Dendritic cell treated with granulocyte-macrophage colony-stimulating factor and Interleukin-4, amounts not matched to agents 40 ng/mL and 50 ng/mL, for 4 days (primary cell): Measurements from ENCODE around the gene NCOA1.
"Not testable (repeated sequence)": the region's sequence is repeated elsewhere in the genome, so short reads cannot be mapped to it uniquely, and the experiment has no call there.

Source experiments
- H3K27ac Mint-ChIP-seq: one replicate; pipeline ENCODE4 v1.8.0; 2022; ENCODE audit warnings: mild to moderate bottlenecking, mixed read lengths
- H3K27me3 Mint-ChIP-seq: one replicate; pipeline ENCODE4 v1.8.0; 2022; ENCODE audit warnings: mild to moderate bottlenecking, mixed read lengths
- H3K36me3 Mint-ChIP-seq: one replicate; pipeline ENCODE4 v1.8.0; 2022; ENCODE audit warnings: low read depth, mixed read lengths
- H3K4me1 Mint-ChIP-seq: one replicate; pipeline ENCODE4 v1.8.0; 2022; ENCODE audit warnings: low read depth, mixed read lengths
- H3K4me3 Mint-ChIP-seq: one replicate; pipeline ENCODE4 v1.8.0; 2022; ENCODE audit warnings: mild to moderate bottlenecking, moderate library complexity, mixed read lengths
- H3K9me3 Mint-ChIP-seq: one replicate; pipeline ENCODE4 v1.8.0; 2022; ENCODE audit warnings: mixed read lengths
- intact Hi-C: fragments of 100-400 bp; cut with micrococcal nuclease; formaldehyde crosslinking; loops from one replicate; pipeline ENCODE4 v1.15.0; 2022

Gene NCOA1

GRCh38 chr2:24771764-24772586 is 280.9 kb downstream of the NCOA1 start:
- no peak overlapping the region for H3K4me3 Mint-ChIP-seq
- H3K27me3 Mint-ChIP-seq, result no peaks in the 10 kb centered on the region
- no peaks in the 10 kb centered on the region for H3K9me3 Mint-ChIP-seq
- intact Hi-C loops, result no loop called here
- H3K27ac Mint-ChIP-seq, result no peak overlapping the region
- no peaks in the 10 kb centered on the region for H3K4me1 Mint-ChIP-seq
- peaks cover 26% of the 10 kb centered on the region for H3K36me3 Mint-ChIP-seq

GRCh38 chr2:24774373-24774772 is 283.3 kb downstream of the NCOA1 start:
- H3K27me3 Mint-ChIP-seq, result no peaks in the 10 kb centered on the region
- H3K4me1 Mint-ChIP-seq, result no peaks in the 10 kb centered on the region
- no peak overlapping the region for H3K4me3 Mint-ChIP-seq
- no peak overlapping the region for H3K27ac Mint-ChIP-seq
- H3K36me3 Mint-ChIP-seq, result peaks cover 9% of the 10 kb centered on the region
- H3K9me3 Mint-ChIP-seq, result no peaks in the 10 kb centered on the region
- intact Hi-C loops, result no loop called here

GRCh38 chr2:24779116-24779515 is 288.1 kb downstream of the NCOA1 start:
- Mint-ChIP-seq H3K27ac (no peak overlapping the region), H3K4me1 (no peaks in the 10 kb centered on the region), H3K4me3 (no peak overlapping the region), H3K9me3 (no peaks in the 10 kb centered on the region), H3K27me3 (no peaks in the 10 kb centered on the region), H3K36me3 (no peaks in the 10 kb centered on the region)
- intact Hi-C loops, result no loop called here

GRCh38 chr2:24783641-24784040 is 292.6 kb downstream of the NCOA1 start:
- Mint-ChIP-seq H3K36me3 (peaks cover under 1% of the 10 kb centered on the region), H3K27me3 (no peaks in the 10 kb centered on the region), H3K27ac (no peak overlapping the region), H3K4me1 (peaks cover 19% of the 10 kb centered on the region), H3K9me3 (no peaks in the 10 kb centered on the region), H3K4me3 (no peak overlapping the region)
- intact Hi-C loops, result no loop called here

- intact Hi-C loops, result no loop called here
- no peaks in the 10 kb centered on the region for H3K9me3 Mint-ChIP-seq
- H3K36me3 Mint-ChIP-seq, result peaks cover 19% of the 10 kb centered on the region
- peaks cover 19% of the 10 kb centered on the region for H3K4me1 Mint-ChIP-seq
- no peaks in the 10 kb centered on the region for H3K27me3 Mint-ChIP-seq
- H3K4me3 Mint-ChIP-seq, result no peak overlapping the region
- H3K27ac Mint-ChIP-seq, result peak overlapping the region; percentile 88
These were observed 294.7 kb downstream of the NCOA1 start for GRCh38 chr2:24785671-24786321.

- Mint-ChIP-seq H3K4me3 (no peak overlapping the region), H3K36me3 (peaks cover 19% of the 10 kb centered on the region), H3K27me3 (no peaks in the 10 kb centered on the region), H3K9me3 (no peaks in the 10 kb centered on the region), H3K27ac (peak overlapping the region; percentile 2), H3K4me1 (peaks cover 24% of the 10 kb centered on the region)
- intact Hi-C loops, result no loop called here
These were observed 296.5 kb downstream of the NCOA1 start for GRCh38 chr2:24787532-24787931.

GRCh38 chr2:24788816-24789215 is 297.8 kb downstream of the NCOA1 start:
- intact Hi-C loops, result no loop called here

GRCh38 chr2:24791452-24791851 is 300.4 kb downstream of the NCOA1 start:
- no peaks in the 10 kb centered on the region for H3K9me3 Mint-ChIP-seq
- H3K36me3 Mint-ChIP-seq, result peaks cover 29% of the 10 kb centered on the region
- intact Hi-C loops, result no loop called here
- H3K4me1 Mint-ChIP-seq, result peaks cover 22% of the 10 kb centered on the region
- no peak overlapping the region for H3K4me3 Mint-ChIP-seq
- H3K27ac Mint-ChIP-seq, result no peak overlapping the region
- no peaks in the 10 kb centered on the region for H3K27me3 Mint-ChIP-seq

More at GRCh38 chr2:24788816-24789215, 297.8 kb downstream of the NCOA1 start:
- peaks cover 29% of the 10 kb centered on the region for H3K36me3 Mint-ChIP-seq
- H3K4me3 Mint-ChIP-seq, result no peak overlapping the region
- no peak overlapping the region for H3K27ac Mint-ChIP-seq
- H3K27me3 Mint-ChIP-seq, result no peaks in the 10 kb centered on the region
- peaks cover 29% of the 10 kb centered on the region for H3K4me1 Mint-ChIP-seq
- no peaks in the 10 kb centered on the region for H3K9me3 Mint-ChIP-seq

GRCh38 chr2:24792542-24792873 is 301.5 kb downstream of the NCOA1 start:
- Mint-ChIP-seq H3K27me3 (no peaks in the 10 kb centered on the region), H3K36me3 (peaks cover 36% of the 10 kb centered on the region), H3K4me3 (peak overlapping the region; percentile 93), H3K27ac (peak overlapping the region; percentile 100), H3K9me3 (no peaks in the 10 kb centered on the region), H3K4me1 (peaks cover 28% of the 10 kb centered on the region)
- intact Hi-C loops, result no loop called here

GRCh38 chr2:24792874-24793760 is 302.1 kb downstream of the NCOA1 start, which contains the start of the genes CENPO and PTRHD1:
TSS of gene CENPO (plus strand) at chr2:24793425. CDS start at chr2:24793920, 495 bp downstream.
TSS of gene PTRHD1 (minus strand) at chr2:24793391. CDS start at chr2:24793377, 14 bp downstream.
- Mint-ChIP-seq H3K36me3 (peaks cover 42% of the 10 kb centered on the region), H3K4me3 (peak within 1 kb of the TSS; percentile 93), H3K27me3 (no peaks in the 10 kb centered on the region), H3K4me1 (peaks cover 28% of the 10 kb centered on the region), H3K27ac (peak within 1 kb of the TSS; percentile 100), H3K9me3 (no peaks in the 10 kb centered on the region)
- intact Hi-C loops, result no loop called here

GRCh38 chr2:24793761-24794435 is 302.8 kb downstream of the NCOA1 start:
- H3K36me3 Mint-ChIP-seq, result peaks cover 44% of the 10 kb centered on the region
- intact Hi-C loops, result no loop called here
- H3K4me3 Mint-ChIP-seq, result peak overlapping the region; percentile 93
- H3K27ac Mint-ChIP-seq, result peak overlapping the region; percentile 100
- no peaks in the 10 kb centered on the region for H3K27me3 Mint-ChIP-seq
- no peaks in the 10 kb centered on the region for H3K9me3 Mint-ChIP-seq
- peaks cover 28% of the 10 kb centered on the region for H3K4me1 Mint-ChIP-seq

- H3K4me1 Mint-ChIP-seq, result peaks cover 23% of the 10 kb centered on the region
- H3K4me3 Mint-ChIP-seq, result no peak overlapping the region
- H3K27me3 Mint-ChIP-seq, result no peaks in the 10 kb centered on the region
- intact Hi-C loops, result no loop called here
- H3K27ac Mint-ChIP-seq, result no peak overlapping the region
- H3K9me3 Mint-ChIP-seq, result no peaks in the 10 kb centered on the region
- peaks cover 48% of the 10 kb centered on the region for H3K36me3 Mint-ChIP-seq
These were observed 306.6 kb downstream of the NCOA1 start for GRCh38 chr2:24797644-24798043.

- not testable (repeated sequence) for H3K9me3 Mint-ChIP-seq
These were observed 309.4 kb downstream of the NCOA1 start for GRCh38 chr2:24800487-24800886.

More at GRCh38 chr2:24800487-24800886, 309.4 kb downstream of the NCOA1 start:
- H3K27me3 Mint-ChIP-seq, H3K27ac Mint-ChIP-seq, H3K4me3 Mint-ChIP-seq, intact Hi-C loops: not testable (repeated sequence)
- Mint-ChIP-seq H3K36me3 (peaks cover 56% of the 10 kb centered on the region), H3K4me1 (peaks cover 12% of the 10 kb centered on the region)
